Amniotic epithelial cell (primary cell): ENCODE data around the gene FGF11.
A peak's percentile ranks its signal among the peaks of the same experiment; 100 is the strongest.

ENCODE experiments used
- DNase-seq: peaks from one replicate; pipeline ENCODE4 v3.0.0-alpha.2; 2010; ENCODE audit warnings: low read depth

FGF11 gene

GRCh38 chr17:7439462-7440112 lies at the start of gene FGF11:
TSS of gene FGF11 (plus strand) at chr17:7439512. CDS start at chr17:7439621, 109 bp downstream.
- no peak for DNase-seq

DNA sequence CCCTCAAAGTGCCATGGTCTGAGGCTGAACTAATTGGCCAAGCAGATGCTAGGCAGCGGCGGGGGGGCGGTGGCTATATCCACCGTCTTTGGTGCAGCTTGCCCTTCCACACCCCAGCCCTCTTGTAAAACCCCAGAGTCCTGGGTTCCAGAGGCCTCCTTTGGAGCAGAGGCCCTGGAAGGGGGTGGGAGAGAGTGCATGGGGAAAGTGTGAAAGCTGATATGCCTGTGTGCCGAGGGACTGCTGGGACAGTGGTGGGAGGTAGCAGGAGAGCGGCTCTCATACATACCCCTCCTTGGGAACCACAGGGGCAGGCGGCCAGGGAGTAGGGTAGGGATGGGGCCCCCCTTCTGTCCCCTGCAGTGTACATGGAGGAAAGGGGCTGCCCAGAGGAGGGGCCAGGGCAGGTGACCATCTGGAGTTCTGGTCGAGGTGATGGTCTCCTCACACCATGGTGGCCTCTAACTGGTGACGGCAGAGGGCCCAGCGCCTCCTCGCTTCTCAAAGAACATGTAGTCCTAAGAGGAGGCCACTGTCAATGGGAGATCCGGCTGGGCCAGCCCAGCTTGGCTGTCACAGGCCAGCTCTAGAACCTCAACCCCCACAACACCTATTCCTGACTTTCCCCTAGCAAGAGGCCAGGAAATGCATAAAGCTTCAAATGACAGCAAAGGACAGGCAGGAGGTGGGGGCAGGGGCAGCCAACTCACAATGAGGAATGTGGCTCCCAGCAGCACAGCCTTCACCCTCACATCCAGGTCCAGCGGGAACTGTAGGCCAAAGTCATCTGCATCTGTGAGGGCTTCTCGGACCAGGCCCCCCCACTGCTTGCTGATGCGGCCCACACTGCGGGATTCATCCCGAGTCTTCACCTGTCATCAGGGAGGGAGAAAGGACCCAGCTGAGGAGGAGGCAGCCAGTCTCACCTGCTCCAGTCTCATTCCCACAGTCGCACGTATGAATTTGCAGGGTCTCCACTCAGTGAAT lies 49.1 kb upstream of the FGF11 start:
- no peak for DNase-seq

DNA sequence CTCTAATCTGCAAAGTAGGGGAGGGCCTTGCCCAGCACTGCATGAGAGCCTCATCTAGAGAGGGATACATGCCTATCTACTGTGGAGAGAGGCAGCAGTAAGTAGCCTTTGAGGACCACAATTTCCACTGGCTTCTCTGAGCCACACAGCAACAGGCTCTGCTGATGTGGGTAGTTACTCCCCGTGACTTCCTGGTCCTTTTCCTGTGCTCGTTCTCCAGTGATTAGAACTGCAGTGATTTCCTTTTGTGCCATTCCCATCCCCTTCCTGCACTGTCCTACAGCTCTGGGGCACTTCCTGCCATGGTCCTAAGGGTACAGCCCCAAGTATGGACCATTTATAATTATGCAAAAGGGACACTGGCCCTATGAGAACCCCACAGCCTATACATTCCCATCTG lies 48.0 kb upstream of the FGF11 start:
- DNase-seq: no peak

GRCh38 chr17:7392696-7393612 lies 46.4 kb upstream of the FGF11 start:
- DNase-seq: no peak

GRCh38 chr17:7393613-7394451 lies 45.5 kb upstream of the FGF11 start:
- DNase-seq: no peak

DNA sequence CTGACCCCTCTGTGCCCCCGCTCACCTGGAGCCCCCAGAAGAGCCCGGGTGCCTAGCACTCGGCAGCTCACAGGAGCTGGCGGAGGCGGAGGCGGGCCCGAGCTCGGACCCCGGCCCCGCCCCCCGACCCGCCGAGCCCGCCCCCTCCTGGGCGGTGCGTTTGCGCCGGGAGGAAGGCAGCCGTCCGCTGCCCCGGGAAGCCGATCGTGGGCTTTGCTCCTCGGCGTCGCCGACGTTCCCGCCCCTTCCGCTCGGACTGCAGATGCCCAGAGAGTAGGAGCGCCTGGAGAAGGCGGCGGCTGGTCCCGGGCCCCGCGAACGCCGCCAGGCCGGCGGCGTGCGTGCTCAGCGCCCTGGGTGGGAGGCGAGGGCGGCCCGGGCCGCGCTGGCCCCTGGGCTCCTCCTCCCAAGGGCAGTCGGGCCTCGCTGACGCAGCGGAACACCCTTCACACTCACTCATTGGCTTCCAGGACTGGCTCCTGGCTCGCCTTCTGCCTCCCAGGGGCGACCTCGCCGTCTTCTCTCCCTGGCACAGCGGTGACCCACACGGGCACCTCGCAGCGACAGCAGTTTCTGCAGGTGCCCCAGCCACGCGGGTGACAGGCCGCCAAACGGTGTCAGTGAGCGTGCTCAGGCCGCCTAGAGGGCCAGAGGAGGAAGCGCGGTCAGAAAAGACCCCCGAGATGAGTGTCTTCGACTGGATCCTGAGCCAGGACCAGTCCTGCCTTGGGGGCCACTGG lies 44.7 kb upstream of the FGF11 start, which contains the start of gene PLSCR3:
TSS of gene PLSCR3 (minus strand) at position 74 of the 740 bp plus-strand sequence. CDS start 415 bp downstream, outside the sequence.
- DNase-seq: peak; percentile 84

DNA sequence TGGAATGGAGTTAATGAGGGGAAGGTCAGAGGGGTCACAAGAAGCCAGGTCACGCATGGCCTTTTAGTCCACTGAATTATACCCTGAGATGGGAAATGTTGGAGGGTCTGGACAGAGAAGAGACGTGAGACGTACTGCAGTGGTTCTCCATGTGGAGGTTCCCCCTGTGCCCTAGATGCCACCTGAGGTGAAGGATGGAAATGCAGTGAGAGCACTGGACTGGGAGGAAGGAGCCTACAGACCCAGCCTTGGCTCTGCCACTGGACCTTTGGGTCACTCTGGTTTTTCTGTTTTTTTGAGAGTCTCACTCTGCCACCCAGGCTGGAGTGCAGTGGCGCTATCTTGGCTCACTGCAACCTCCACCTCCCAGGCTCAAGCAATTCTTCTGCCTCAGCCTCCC lies 43.2 kb upstream of the FGF11 start:
- no peak for DNase-seq

DNA sequence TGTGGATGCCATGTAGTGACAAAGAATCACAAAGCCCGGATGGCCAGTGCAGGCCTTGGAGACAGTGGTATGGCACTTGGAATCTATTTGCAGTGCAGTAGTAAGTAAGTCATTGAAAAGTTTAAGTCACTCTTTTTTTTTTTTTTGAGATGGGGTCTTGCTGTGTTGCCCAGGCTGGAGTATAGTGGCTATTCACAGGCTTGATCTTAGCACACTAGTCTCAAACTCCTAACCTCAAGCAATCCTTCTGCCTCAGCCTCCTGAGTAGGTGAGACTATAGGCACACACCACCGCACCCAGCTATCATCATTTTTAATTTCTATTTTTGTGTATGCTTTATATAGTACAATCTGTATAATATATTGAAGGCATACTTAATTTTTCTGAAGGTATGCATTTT lies 40.7 kb upstream of the FGF11 start:
- DNase-seq: no peak

GRCh38 chr17:7403043-7403726 lies 36.1 kb upstream of the FGF11 start:
- no peak for DNase-seq

GRCh38 chr17:7403727-7403976 lies 35.7 kb upstream of the FGF11 start:
- no peak for DNase-seq

DNA sequence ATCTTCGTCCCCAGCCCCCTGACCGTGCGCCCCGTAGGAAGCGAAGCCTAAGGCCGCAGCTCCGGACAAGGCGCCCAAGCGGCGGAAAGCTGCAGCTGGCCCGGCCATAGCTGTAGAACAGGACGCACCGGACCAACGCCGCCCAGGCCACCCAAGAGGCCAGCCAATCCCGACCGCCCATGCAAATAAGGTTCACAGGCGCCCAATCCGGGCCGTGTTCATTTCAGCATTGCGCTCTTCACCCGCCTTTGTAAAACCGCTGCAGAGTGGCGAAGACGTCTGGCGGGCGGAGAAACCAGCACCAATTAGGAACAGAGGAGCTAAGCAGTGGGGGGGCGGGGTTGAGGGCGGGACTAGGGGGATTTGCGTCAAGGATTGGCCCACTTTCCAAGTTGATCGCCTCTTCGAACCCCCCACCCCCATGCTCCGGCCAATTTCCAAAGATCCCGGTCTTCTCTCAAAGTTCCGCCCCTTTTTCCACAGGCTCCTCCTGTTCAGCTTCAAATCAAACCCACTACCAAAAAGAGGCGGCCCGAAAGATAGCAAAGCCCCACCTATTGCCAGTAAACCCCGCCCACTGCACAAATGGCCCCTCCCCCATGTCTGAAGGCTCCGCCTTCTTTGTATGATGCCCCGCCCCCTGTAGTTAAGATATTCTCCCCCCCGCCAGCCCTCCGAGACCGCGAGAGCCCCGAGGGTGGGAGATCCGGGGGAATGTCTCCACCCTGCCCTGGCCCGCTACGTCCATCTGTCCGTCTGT lies 35.2 kb upstream of the FGF11 start, which contains the start of gene TMEM256:
TSS of gene TMEM256 (minus strand) at position 121 of the 760 bp plus-strand sequence. CDS start at position 108, 13 bp downstream.
- peak; percentile 99 for DNase-seq

GRCh38 chr17:7404737-7405349 lies 34.5 kb upstream of the FGF11 start:
- DNase-seq: no peak

DNA sequence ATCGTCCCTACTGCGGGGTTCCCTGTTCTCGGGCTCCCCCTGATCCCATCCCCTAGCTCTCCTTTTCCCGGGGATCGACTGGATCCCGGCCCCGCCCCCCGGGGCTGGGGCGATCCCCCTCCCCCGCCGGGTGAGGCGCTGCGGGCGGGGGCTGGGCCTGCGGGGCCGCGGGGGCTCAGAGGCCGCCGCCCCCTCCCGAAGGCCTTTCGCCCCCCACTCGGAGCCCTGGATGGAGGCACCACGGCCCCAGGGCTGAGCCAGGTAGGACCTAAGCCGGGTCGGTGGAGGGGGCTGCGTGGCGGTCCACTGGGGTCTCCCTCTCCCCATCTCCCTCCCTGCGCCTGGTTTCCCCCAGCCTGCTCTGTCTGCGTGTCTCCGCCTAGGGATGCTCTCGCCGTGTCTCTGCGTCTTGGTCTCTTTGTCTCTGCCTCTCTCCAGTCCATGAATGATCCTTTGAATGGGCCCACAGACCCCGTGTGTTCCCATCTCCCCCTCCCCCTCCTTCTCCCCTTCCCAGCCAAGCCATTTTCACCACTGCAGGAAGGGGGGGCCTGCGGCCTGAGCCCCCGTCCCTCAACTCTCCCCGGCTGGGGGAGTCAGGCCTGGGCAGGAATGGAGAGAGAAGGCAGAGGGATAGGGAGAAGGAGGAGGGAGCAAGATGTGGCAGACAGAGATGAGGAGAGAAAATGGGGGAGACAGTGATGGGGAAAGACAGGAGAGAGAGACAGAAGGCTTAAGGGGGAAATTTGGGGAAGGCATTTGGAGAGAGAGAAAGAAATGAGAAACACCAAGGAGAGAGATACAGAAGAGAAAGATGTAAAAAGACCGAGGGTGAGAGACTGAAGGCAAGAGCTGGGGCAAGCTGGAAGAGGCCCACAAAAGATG lies 33.7 kb upstream of the FGF11 start:
- no peak for DNase-seq

GRCh38 chr17:7406235-7406825 lies 33.0 kb upstream of the FGF11 start:
- no peak for DNase-seq

- DNase-seq: no peak
Measured at GRCh38 chr17:7407082-7407481, 32.2 kb upstream of the FGF11 start.

DNA sequence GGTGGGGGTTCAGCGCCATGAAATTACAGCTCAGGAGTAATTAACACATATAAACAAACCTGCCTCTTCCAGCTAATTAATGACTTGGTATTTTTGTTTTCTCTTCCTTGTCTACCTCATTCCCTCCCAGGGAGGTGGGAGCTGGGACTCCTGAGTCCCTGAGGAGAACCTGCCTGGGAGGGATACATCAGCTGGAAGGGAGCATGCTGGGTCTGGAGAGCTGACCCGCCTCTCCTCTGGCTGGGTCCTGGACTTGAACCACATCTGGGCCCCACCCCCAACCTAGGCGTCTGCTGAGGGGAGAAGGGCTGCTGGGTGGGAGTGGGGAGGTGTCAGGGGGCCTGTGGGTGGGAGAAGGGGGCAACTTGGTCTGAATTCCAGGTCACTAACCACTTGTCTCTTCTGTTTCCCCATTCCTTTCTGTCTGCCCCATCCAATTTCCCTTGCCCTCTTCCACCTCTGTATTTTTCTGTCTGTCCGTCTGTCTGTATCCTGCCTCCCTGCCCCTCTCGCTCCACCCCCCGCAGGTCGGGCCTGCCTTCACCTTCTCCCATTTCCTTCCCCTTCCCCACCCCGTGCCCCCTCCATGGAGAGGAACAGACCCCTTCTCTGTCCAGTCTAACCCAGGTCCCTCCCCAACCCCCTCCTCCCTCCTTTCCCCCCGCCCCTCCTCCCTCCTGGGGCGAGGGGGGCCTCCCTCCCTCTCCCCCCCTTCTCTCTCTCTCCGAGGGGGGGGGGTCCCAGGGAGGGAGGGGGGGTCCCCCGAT lies 31.6 kb upstream of the FGF11 start, which contains the start of gene NLGN2:
TSS of gene NLGN2 (plus strand) at position 361 of the 767 bp plus-strand sequence. CDS start 411 bp downstream, outside the sequence.
- no peak for DNase-seq
